NOMO-1 (cell line): Measurements from ENCODE around the gene MRPS18C.
"Not testable (repeated sequence)": the region's sequence is repeated elsewhere in the genome, so short reads cannot be mapped to it uniquely, and the experiment has no call there.

Experiments
- DNase-seq, 2 experiments: peaks; one replicate each; lab custom pipeline; 2025; ENCODE audit not compliant: unreplicated experiment in 2 of 2; lab: John Stamatoyannopoulos, UW

The MRPS18C gene

DNA sequence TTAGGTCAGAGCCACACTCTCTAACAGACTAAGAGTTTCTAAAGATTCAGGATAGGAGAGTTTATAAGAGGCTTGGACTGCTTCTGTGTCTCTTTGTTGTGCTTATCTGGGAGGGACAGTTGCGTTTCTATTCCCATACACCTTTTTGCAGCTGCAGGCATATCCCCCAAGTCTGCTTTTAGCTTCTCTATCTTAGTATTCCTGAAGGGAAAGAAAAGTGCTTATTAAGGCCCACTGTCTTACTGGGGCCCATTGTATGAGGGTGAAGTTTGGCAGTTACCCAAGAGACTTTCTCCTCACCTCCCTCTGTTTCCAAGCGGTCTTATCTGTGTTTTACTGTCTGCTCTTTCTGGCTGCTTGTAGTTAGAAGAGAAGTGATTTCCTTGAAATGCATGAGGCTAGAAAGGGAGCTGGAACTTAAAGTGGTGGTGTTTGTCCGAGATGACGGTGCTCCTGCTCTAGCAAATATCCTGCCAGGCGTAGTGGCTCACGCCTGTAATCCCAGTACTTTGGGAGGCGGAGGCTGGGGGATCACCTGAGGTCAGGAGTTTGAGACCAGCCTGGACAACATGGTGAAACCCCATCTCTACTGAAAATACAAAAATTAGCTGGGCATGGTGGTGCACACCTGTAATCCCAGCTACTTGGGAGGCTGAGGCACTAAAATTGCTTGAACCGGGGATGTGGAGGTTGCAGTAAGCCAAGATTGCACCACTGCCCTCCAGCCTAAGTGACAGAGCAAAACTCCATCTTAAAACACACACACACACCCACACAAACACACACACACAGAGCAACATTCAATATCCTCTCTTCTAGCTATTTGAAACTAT lies 40.4 kb downstream of the MRPS18C start:
- DNase-seq: not testable (repeated sequence)

DNA sequence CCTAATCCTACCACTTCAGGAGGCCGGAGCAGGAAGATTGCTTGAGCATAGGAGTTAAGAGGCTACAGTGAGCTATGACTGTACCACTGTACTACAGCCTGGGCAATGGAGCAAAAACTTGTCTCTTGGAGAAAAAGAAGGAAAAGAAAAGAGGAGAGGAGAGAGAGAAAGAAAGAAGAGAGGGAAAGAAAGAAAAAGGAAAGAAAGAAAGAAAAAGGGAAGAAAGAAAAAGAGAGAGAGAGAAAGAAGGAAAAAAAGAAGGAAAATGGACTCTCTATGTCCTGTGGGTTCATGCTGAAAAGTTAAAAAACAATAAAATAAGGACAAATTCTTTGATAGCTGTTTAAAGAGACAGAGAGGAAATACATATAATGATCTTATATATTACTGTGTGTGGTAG lies 42.3 kb downstream of the MRPS18C start:
- no peak for DNase-seq

GRCh38 chr4:83501671-83502070 lies 45.8 kb downstream of the MRPS18C start:
- DNase-seq: not testable (repeated sequence)

GRCh38 chr4:83503974-83504373 lies 48.1 kb downstream of the MRPS18C start:
- no peak for DNase-seq

DNA sequence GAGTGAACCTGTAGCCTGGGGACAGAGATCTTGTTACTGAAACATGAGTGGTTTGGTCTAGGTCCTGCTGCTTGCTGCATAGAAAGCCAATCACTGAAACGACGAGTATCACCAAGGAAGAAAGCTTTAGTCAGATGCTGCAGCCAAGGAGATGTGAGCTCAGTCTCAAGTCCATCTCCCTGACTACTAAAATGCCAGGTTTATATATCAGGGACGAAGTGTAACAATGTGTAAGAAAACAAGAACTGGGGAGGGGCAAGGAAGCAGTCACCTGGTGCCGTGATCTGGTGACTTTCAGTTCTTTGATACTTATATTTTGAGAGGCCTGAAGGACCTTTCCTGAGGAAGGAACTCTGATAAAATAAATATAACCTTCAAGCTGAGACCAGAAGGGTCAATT lies 48.6 kb downstream of the MRPS18C start:
- DNase-seq: no peak

- DNase-seq: peak in 1 of 2 experiments; percentile 14
These were observed 49.1 kb downstream of the MRPS18C start for GRCh38 chr4:83504996-83505395.

GRCh38 chr4:83509156-83509585 lies 53.3 kb downstream of the MRPS18C start:
- DNase-seq: peak; percentile 31 to 49

DNA sequence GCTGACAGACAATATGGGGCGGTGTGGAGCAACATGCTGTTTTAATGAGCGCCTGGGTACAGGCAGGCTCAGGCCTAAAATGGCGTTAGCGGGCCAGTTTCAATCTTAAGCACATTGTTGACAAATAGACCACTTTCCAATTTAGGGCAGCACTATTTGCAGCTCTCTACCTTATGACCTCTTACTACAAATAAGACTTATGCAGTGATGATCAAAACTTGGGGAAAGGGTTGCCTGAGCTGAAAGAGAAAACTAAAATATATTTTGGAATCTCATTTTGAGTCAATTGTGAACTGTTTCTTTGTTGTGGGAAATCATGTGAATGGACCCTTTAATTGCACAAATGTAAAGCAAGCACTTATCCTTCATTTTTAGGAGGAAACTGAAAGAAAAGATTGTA lies 54.6 kb downstream of the MRPS18C start:
- no peak for DNase-seq
